Measurements from ENCODE around the gene FAM193A. TPM values are rescaled to one million over a fixed set of nuclear protein-coding genes. Genes with fewer than 3 reads are reported as not detected.

FAM193A gene
- total and polyA plus RNA-seq, 2 experiments from 2014 or later = 12.0 to 22.9 TPM

DNA sequence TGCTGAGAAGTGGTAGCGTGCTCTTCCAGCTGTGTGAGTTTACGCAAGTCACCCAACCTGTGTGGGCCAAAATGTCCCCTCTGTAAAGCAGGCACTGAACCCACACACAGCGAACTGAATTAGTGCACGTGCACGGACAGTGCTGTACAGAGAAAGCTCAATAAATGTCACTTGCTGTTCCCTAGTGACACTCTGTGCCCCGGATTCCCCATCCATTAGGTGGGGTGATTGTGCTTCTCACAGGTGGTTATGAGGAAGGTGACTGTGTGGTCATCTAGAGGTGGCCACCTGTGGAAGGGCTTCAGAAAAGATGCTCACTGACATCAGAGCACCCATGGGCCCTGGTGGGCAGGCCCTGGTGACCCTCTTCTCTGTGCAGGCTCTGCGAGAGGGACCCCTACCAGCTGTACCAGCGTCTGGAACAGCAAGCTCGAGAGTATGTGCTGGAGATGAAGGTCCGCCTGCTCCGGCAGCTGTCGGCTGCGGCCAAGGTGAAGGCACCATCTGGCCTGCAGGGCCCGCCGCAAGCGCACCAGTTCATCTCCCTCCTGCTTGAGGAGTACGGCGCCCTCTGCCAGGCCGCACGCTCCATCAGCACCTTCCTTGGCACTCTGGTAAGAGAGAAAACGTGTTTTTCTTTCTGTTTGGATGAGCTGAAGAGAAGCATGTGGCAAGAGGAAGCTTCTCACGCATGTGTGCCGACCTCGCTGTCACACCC lies 94.3 kb downstream of the FAM193A start:
- Histone ChIP-seq H3K4me1 (ENCODE audit: insufficient read depth) (no peaks in the 10 kb centered on the region), H3K4me2 (no peak overlapping the region), H4K20me1 (replicated peaks; ENCODE audit: insufficient read depth) (peaks cover 26% of the 10 kb centered on the region), H3K36me3 (ENCODE audit: insufficient read depth) (peaks cover 13% of the 10 kb centered on the region; the same call in 1 of the 2 replicates), H3F3A (replicated peaks; ENCODE audit: low read depth) (peaks cover 7% of the 10 kb centered on the region; the same call in 1 of the 2 replicates), H3K27ac (ENCODE audit: low read depth) (no peak overlapping the region), H3K4me3 (no peak overlapping the region), H3K27me3 (ENCODE audit: insufficient read depth) (no peaks in the 10 kb centered on the region), H3K9me2 (ENCODE audit: insufficient read depth) (no peaks in the 10 kb centered on the region), H2AFZ (no peak overlapping the region), H3K79me2 (replicated peaks; ENCODE audit: insufficient read depth) (peaks cover 24% of the 10 kb centered on the region)
- peak; percentile 35 for DNase-seq (ENCODE audit: low spot score)
- H3K36me3 Mint-ChIP-seq (ENCODE audit: low read depth) = peaks cover 51% of the 10 kb centered on the region
- no peak overlapping the region for H3K27ac Mint-ChIP-seq
- TF ChIP-seq STAT1 (IDR thresholded peaks at IDR 0.05; ENCODE audit: unreplicated experiment) = no peak
- TF ChIP-seq, protein P1, sequence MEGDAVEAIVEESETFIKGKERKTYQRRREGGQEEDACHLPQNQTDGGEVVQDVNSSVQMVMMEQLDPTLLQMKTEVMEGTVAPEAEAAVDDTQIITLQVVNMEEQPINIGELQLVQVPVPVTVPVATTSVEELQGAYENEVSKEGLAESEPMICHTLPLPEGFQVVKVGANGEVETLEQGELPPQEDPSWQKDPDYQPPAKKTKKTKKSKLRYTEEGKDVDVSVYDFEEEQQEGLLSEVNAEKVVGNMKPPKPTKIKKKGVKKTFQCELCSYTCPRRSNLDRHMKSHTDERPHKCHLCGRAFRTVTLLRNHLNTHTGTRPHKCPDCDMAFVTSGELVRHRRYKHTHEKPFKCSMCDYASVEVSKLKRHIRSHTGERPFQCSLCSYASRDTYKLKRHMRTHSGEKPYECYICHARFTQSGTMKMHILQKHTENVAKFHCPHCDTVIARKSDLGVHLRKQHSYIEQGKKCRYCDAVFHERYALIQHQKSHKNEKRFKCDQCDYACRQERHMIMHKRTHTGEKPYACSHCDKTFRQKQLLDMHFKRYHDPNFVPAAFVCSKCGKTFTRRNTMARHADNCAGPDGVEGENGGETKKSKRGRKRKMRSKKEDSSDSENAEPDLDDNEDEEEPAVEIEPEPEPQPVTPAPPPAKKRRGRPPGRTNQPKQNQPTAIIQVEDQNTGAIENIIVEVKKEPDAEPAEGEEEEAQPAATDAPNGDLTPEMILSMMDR (conservative IDR thresholded peaks at IDR 0.05; ENCODE audit: low read depth in 2 of 2) = peak; percentile 40 to 76
- no peak overlapping the region for H3K4me3 Mint-ChIP-seq
- no peaks in the 10 kb centered on the region; the same call in 2 of the 3 replicates for H3K9me3 Mint-ChIP-seq
- no peaks in the 10 kb centered on the region for H3K4me1 Mint-ChIP-seq
- peaks cover 9% of the 10 kb centered on the region for H3K27me3 Mint-ChIP-seq (ENCODE audit: insufficient read depth, low read depth, poor library complexity)
- peak; percentile 84 for ATAC-seq

DNA sequence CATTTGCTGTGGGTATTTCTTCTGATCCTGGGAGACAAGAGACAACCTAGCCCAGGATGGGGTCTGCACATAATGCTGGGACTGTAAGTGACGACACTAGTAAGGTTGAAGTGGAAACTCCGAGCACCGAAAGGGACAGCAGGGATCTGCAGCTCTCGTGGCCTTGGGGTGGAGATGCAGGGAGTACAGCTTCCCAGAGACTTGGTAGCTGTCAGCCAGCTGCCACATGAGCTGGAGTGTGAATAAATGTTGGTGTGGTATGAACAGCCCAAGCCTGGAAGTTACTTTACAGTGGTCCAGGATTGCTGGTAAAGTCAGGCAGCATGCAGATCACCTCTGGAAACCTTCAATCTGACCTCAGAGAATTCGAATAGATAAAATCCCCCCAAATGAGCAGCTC lies 97.6 kb downstream of the FAM193A start:
- no peak overlapping the region for H3K4me3 ChIP-seq
- peaks cover 54% of the 10 kb centered on the region for H3K36me3 Mint-ChIP-seq (ENCODE audit: low read depth)
- H3K27me3 Mint-ChIP-seq (ENCODE audit: insufficient read depth, low read depth, poor library complexity) = peaks cover 12% of the 10 kb centered on the region
- no peak for TF ChIP-seq EZH2 (IDR thresholded peaks at IDR 0.05; ENCODE audit: low read depth, unreplicated experiment)
- no peak for TF ChIP-seq EZH2phosphoT487 (IDR thresholded peaks at IDR 0.05; ENCODE audit: unreplicated experiment)
- TF ChIP-seq POLR2AphosphoS5 (IDR thresholded peaks at IDR 0.05; ENCODE audit: low read depth) = no peak
- TF ChIP-seq, protein P2, sequence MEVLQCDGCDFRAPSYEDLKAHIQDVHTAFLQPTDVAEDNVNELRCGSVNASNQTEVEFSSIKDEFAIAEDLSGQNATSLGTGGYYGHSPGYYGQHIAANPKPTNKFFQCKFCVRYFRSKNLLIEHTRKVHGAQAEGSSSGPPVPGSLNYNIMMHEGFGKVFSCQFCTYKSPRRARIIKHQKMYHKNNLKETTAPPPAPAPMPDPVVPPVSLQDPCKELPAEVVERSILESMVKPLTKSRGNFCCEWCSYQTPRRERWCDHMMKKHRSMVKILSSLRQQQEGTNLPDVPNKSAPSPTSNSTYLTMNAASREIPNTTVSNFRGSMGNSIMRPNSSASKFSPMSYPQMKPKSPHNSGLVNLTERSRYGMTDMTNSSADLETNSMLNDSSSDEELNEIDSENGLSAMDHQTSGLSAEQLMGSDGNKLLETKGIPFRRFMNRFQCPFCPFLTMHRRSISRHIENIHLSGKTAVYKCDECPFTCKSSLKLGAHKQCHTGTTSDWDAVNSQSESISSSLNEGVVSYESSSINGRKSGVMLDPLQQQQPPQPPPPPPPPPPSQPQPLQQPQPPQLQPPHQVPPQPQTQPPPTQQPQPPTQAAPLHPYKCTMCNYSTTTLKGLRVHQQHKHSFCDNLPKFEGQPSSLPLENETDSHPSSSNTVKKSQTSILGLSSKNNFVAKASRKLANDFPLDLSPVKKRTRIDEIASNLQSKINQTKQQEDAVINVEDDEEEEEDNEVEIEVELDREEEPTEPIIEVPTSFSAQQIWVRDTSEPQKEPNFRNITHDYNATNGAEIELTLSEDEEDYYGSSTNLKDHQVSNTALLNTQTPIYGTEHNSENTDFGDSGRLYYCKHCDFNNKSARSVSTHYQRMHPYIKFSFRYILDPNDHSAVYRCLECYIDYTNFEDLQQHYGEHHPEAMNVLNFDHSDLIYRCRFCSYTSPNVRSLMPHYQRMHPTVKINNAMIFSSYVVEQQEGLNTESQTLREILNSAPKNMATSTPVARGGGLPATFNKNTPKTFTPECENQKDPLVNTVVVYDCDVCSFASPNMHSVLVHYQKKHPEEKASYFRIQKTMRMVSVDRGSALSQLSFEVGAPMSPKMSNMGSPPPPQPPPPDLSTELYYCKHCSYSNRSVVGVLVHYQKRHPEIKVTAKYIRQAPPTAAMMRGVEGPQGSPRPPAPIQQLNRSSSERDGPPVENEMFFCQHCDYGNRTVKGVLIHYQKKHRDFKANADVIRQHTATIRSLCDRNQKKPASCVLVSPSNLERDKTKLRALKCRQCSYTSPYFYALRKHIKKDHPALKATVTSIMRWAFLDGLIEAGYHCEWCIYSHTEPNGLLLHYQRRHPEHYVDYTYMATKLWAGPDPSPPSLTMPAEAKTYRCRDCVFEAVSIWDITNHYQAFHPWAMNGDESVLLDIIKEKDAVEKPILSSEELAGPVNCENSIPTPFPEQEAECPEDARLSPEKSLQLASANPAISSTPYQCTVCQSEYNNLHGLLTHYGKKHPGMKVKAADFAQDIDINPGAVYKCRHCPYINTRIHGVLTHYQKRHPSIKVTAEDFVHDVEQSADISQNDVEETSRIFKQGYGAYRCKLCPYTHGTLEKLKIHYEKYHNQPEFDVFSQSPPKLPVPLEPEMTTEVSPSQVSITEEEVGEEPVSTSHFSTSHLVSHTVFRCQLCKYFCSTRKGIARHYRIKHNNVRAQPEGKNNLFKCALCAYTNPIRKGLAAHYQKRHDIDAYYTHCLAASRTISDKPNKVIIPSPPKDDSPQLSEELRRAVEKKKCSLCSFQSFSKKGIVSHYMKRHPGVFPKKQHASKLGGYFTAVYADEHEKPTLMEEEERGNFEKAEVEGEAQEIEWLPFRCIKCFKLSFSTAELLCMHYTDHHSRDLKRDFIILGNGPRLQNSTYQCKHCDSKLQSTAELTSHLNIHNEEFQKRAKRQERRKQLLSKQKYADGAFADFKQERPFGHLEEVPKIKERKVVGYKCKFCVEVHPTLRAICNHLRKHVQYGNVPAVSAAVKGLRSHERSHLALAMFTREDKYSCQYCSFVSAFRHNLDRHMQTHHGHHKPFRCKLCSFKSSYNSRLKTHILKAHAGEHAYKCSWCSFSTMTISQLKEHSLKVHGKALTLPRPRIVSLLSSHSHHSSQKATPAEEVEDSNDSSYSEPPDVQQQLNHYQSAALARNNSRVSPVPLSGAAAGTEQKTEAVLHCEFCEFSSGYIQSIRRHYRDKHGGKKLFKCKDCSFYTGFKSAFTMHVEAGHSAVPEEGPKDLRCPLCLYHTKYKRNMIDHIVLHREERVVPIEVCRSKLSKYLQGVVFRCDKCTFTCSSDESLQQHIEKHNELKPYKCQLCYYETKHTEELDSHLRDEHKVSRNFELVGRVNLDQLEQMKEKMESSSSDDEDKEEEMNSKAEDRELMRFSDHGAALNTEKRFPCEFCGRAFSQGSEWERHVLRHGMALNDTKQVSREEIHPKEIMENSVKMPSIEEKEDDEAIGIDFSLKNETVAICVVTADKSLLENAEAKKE (CRISPR knock-in tag; IDR thresholded peaks at IDR 0.05) = no peak
- TF ChIP-seq ZNF331 (CRISPR knock-in tag; IDR thresholded peaks at IDR 0.05; ENCODE audit: low read depth) = no peak
- TF ChIP-seq ZNF114 (CRISPR knock-in tag; IDR thresholded peaks at IDR 0.05) = no peak
- TF ChIP-seq, protein P3, sequence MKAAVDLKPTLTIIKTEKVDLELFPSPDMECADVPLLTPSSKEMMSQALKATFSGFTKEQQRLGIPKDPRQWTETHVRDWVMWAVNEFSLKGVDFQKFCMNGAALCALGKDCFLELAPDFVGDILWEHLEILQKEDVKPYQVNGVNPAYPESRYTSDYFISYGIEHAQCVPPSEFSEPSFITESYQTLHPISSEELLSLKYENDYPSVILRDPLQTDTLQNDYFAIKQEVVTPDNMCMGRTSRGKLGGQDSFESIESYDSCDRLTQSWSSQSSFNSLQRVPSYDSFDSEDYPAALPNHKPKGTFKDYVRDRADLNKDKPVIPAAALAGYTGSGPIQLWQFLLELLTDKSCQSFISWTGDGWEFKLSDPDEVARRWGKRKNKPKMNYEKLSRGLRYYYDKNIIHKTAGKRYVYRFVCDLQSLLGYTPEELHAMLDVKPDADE (IDR thresholded peaks at IDR 0.05) = no peak
- H3K79me2 ChIP-seq (replicated peaks; ENCODE audit: insufficient read depth) = peaks cover 13% of the 10 kb centered on the region; the same call in 1 of the 2 replicates
- H3K9me3 Mint-ChIP-seq = no peaks in the 10 kb centered on the region; the same call in 2 of the 3 replicates
- no peak for ATAC-seq
- no peak for DNase-seq (ENCODE audit: low spot score)
- no peak overlapping the region for H3K4me2 ChIP-seq
- H3K4me3 Mint-ChIP-seq = no peak overlapping the region
- H3K9me2 ChIP-seq (ENCODE audit: insufficient read depth) = no peaks in the 10 kb centered on the region
- no peak overlapping the region for H3K27ac ChIP-seq (ENCODE audit: low read depth)
- no peaks in the 10 kb centered on the region for H3K27me3 ChIP-seq (ENCODE audit: insufficient read depth)
- H3K4me1 Mint-ChIP-seq = no peaks in the 10 kb centered on the region
- H2AFZ ChIP-seq = no peak overlapping the region
- H3K27ac Mint-ChIP-seq = no peak overlapping the region; the same call in 1 of the 2 replicates
- peaks cover 28% of the 10 kb centered on the region for H4K20me1 ChIP-seq (replicated peaks; ENCODE audit: insufficient read depth)
- H3K4me1 ChIP-seq (ENCODE audit: insufficient read depth) = no peaks in the 10 kb centered on the region
- peaks cover 13% of the 10 kb centered on the region for H3K36me3 ChIP-seq (ENCODE audit: insufficient read depth)
- peaks cover 9% of the 10 kb centered on the region; the same call in 1 of the 2 replicates for H3F3A ChIP-seq (replicated peaks; ENCODE audit: low read depth)
